Type B pancreatic cell (in vitro differentiated cells): ENCODE results near the gene PDCD1. TPM values are rescaled to one million over a fixed set of nuclear protein-coding genes. Genes with fewer than 3 reads are reported as not detected.

Experiments used
- DNase-seq: peaks from one replicate; pipeline ENCODE4 v3.0.0; 2021; ENCODE audit warnings: mixed read lengths; ENCODE audit not compliant: unreplicated experiment; ENCODE audit errors: extremely low spot score
- H3K27ac Mint-ChIP-seq: 2 replicates; pipeline ENCODE4 v1.8.0; 2021; ENCODE audit warnings: mild to moderate bottlenecking, mixed read lengths
- H3K27me3 Mint-ChIP-seq: 2 replicates; pipeline ENCODE4 v1.8.0; 2021; ENCODE audit warnings: mixed read lengths
- H3K36me3 Mint-ChIP-seq: 2 replicates; pipeline ENCODE4 v1.8.0; 2021; ENCODE audit warnings: mixed read lengths
- H3K4me1 Mint-ChIP-seq: one replicate; pipeline ENCODE4 v1.8.0; 2021; ENCODE audit warnings: mixed read lengths; ENCODE audit not compliant: unreplicated experiment
- H3K4me3 Mint-ChIP-seq: 2 replicates; pipeline ENCODE4 v1.8.0; 2021; ENCODE audit warnings: mild to moderate bottlenecking, mixed read lengths
- H3K9me3 Mint-ChIP-seq: 2 replicates; pipeline ENCODE4 v1.8.0; 2021; ENCODE audit warnings: mixed read lengths
- total RNA-seq: library from RNA; stranded (reverse); gene quantifications from 2 replicates; pipeline ENCODE4 v1.2.1, GENCODE V29; 2021; ENCODE audit warnings: low replicate concordance
- TF ChIP-seq, protein P1 (sequence below): fragments of 200-600 bp; sonication (generic); conservative IDR thresholded peaks from 2 replicates; pipeline ENCODE4 v1.5.0; 2021; ENCODE audit warnings: antibody characterized with exemption, mild to moderate bottlenecking

Gene PDCD1
- total RNA-seq, 1 donor from 2014 or later, result not detected

GRCh38 chr2:241811952-241812729, 46.6 kb downstream of the PDCD1 start:
- H3K4me3 Mint-ChIP-seq, result no peak overlapping the region
- peak; percentile 68 for DNase-seq
- TF ChIP-seq, protein P1, sequence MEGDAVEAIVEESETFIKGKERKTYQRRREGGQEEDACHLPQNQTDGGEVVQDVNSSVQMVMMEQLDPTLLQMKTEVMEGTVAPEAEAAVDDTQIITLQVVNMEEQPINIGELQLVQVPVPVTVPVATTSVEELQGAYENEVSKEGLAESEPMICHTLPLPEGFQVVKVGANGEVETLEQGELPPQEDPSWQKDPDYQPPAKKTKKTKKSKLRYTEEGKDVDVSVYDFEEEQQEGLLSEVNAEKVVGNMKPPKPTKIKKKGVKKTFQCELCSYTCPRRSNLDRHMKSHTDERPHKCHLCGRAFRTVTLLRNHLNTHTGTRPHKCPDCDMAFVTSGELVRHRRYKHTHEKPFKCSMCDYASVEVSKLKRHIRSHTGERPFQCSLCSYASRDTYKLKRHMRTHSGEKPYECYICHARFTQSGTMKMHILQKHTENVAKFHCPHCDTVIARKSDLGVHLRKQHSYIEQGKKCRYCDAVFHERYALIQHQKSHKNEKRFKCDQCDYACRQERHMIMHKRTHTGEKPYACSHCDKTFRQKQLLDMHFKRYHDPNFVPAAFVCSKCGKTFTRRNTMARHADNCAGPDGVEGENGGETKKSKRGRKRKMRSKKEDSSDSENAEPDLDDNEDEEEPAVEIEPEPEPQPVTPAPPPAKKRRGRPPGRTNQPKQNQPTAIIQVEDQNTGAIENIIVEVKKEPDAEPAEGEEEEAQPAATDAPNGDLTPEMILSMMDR, result no peak
- no peaks in the 10 kb centered on the region for H3K9me3 Mint-ChIP-seq
- no peak overlapping the region for H3K27ac Mint-ChIP-seq
- H3K36me3 Mint-ChIP-seq, result no peaks in the 10 kb centered on the region
- peaks cover 13% of the 10 kb centered on the region for H3K4me1 Mint-ChIP-seq
- peaks cover 10% of the 10 kb centered on the region for H3K27me3 Mint-ChIP-seq

- peaks cover 13% of the 10 kb centered on the region for H3K4me1 Mint-ChIP-seq
- H3K27ac Mint-ChIP-seq, result no peak overlapping the region
- peaks cover 10% of the 10 kb centered on the region for H3K27me3 Mint-ChIP-seq
- H3K4me3 Mint-ChIP-seq, result no peak overlapping the region
- no peaks in the 10 kb centered on the region for H3K36me3 Mint-ChIP-seq
- no peaks in the 10 kb centered on the region for H3K9me3 Mint-ChIP-seq
- peak; percentile 68 for DNase-seq
- TF ChIP-seq, protein P1, result no peak
Observed at GRCh38 chr2:241811201-241811951, 47.3 kb downstream of the PDCD1 start.

DNA sequence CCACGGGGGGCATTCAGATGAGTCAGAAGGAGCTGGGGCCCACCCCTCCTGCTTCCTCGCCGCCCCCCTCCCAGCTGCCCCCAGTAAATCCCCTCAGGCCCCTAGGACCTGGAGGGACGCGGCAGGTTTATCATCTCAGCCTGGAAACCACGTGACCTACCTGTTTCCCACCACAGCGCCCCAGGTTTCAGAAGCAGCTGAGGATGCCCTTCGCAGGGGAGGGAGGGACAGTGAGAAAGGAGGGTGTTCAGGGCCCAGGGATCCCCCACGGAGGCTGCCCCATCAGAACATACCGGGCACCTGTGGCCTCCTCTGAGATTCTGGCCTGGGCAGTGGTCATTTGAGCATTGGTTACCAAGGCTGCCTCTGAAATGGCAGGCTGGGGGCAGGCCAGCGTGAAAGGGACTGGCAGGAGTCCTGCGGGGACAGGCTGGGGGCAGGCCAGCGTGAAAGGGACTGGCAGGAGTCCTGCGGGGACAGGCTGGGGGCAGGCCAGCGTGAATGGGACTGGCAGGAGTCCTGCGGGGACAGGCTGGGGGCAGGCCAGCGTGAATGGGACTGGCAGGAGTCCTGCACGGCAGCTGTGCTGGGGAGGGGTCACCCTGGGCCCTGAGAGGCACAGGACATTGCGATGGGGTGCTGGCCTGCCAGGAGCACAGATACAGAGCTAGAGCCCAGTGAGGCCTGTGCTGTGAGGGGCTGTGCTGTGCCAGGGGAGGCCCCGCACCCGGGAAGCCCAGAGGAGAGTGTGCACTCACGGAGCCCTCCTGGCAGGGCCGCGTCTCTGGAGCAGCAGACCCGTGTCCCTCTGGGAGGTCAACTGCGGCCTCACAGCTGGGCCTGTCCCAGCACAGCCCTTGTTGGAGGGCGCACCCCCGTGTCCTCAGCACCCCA, 48.1 kb downstream of the PDCD1 start:
- DNase-seq, result peak; percentile 68
- H3K36me3 Mint-ChIP-seq, result no peaks in the 10 kb centered on the region
- H3K4me3 Mint-ChIP-seq, result no peak overlapping the region
- no peaks in the 10 kb centered on the region for H3K9me3 Mint-ChIP-seq
- peaks cover 10% of the 10 kb centered on the region for H3K27me3 Mint-ChIP-seq
- TF ChIP-seq, protein P1, result no peak
- peaks cover 13% of the 10 kb centered on the region for H3K4me1 Mint-ChIP-seq
- H3K27ac Mint-ChIP-seq, result no peak overlapping the region

GRCh38 chr2:241809383-241810306, 49.0 kb downstream of the PDCD1 start:
- H3K4me1 Mint-ChIP-seq, result peaks cover 13% of the 10 kb centered on the region
- H3K9me3 Mint-ChIP-seq, result no peaks in the 10 kb centered on the region
- no peak overlapping the region for H3K27ac Mint-ChIP-seq
- peak; percentile 60 for DNase-seq
- H3K36me3 Mint-ChIP-seq, result no peaks in the 10 kb centered on the region
- peaks cover 10% of the 10 kb centered on the region for H3K27me3 Mint-ChIP-seq
- TF ChIP-seq, protein P1, result no peak
- no peak overlapping the region for H3K4me3 Mint-ChIP-seq
